CD4-positive, alpha-beta T cell treated with Interleukin-4 for 4 hours (primary cell): Measurements from ENCODE around the gene ST6GALNAC1.

Experiments
- DNase-seq: peaks from one replicate; pipeline ENCODE4 v3.0.0-alpha.2; 2020

ST6GALNAC1 gene

GRCh38 chr17:76674600-76674999, 31.0 kb upstream of the ST6GALNAC1 start:
- no peak for DNase-seq

- DNase-seq, result no peak
Measured at GRCh38 chr17:76673729-76674128, 30.2 kb upstream of the ST6GALNAC1 start.

- no peak for DNase-seq
Measured at GRCh38 chr17:76672892-76673291, 29.3 kb upstream of the ST6GALNAC1 start.

- DNase-seq, result no peak
Measured at GRCh38 chr17:76672270-76672851, 28.8 kb upstream of the ST6GALNAC1 start.

- DNase-seq, result no peak
Measured at GRCh38 chr17:76671912-76672262, 28.3 kb upstream of the ST6GALNAC1 start.

- peak; percentile 100 for DNase-seq
Measured at GRCh38 chr17:76671123-76671911, 27.8 kb upstream of the ST6GALNAC1 start.

- no peak for DNase-seq
Measured at GRCh38 chr17:76670718-76671122, 27.2 kb upstream of the ST6GALNAC1 start.

GRCh38 chr17:76670020-76670717, 26.6 kb upstream of the ST6GALNAC1 start:
- no peak for DNase-seq

- DNase-seq, result no peak
Measured at GRCh38 chr17:76667786-76668453, 24.4 kb upstream of the ST6GALNAC1 start.

- DNase-seq, result no peak
Measured at GRCh38 chr17:76667491-76667755, 23.9 kb upstream of the ST6GALNAC1 start.

GRCh38 chr17:76660656-76661042, 17.1 kb upstream of the ST6GALNAC1 start:
- no peak for DNase-seq

- peak; percentile 81 for DNase-seq
Measured at GRCh38 chr17:76659928-76660655, 16.5 kb upstream of the ST6GALNAC1 start.

GRCh38 chr17:76658242-76658662, 14.7 kb upstream of the ST6GALNAC1 start:
- DNase-seq, result no peak

- DNase-seq, result no peak
Measured at GRCh38 chr17:76657505-76658241, 14.1 kb upstream of the ST6GALNAC1 start.

- DNase-seq, result no peak
Measured at GRCh38 chr17:76654408-76654807, 10.9 kb upstream of the ST6GALNAC1 start.

GRCh38 chr17:76650504-76650903, 6.9 kb upstream of the ST6GALNAC1 start:
- DNase-seq, result no peak

GRCh38 chr17:76646712-76647111, 3.2 kb upstream of the ST6GALNAC1 start:
- no peak for DNase-seq

GRCh38 chr17:76645481-76645880, 1.9 kb upstream of the ST6GALNAC1 start:
- no peak for DNase-seq

- no peak for DNase-seq
Measured at GRCh38 chr17:76644995-76645394, 1.4 kb upstream of the ST6GALNAC1 start.

- no peak for DNase-seq
Measured at GRCh38 chr17:76642994-76643393, 563 bp downstream of the ST6GALNAC1 start.

- no peak for DNase-seq
Measured at GRCh38 chr17:76642032-76642561, 1.5 kb downstream of the ST6GALNAC1 start.

- no peak for DNase-seq
Measured at GRCh38 chr17:76641501-76641900, 2.1 kb downstream of the ST6GALNAC1 start.
